Measurements from ENCODE around the gene KLF14.

- TF ChIP-seq CTCF (IDR thresholded peaks at IDR 0.05) (no peak), EZH2 (IDR thresholded peaks at IDR 0.05; ENCODE audit: borderline replicate concordance, insufficient read depth, low read depth, low read length, poor library complexity, severe bottlenecking) (no peak)
These were observed at the start of gene KLF14 for GRCh38 chr7:130733931-130734814.
